HG03460 (cell line): ENCODE results near the gene MSANTD3.

Experiments used
- ATAC-seq: cut with Tn5 transposase; IDR thresholded peaks from one replicate; pipeline ENCODE4 v1.9.1; 2021; ENCODE audit not compliant: unreplicated experiment

The MSANTD3 gene

GRCh38 chr9:100465274-100465673, 38.3 kb downstream of the MSANTD3 start:
- ATAC-seq, result no peak

DNA sequence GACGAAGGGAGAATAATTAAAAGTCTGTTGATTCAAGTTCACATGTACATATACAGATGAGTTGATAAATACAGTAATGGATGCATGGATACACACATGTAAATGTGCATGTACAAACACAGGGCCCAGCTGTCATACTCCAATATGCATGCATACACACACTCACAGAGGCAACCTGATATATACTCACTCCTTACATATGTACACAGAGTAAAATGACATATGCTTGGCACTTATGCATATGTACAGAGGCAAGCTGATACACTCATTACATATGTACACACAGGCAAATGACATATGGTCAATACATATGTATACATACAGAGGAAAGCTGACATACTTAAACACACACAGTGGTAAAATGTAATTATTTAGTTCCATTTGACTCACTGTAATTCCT, 38.8 kb downstream of the MSANTD3 start:
- ATAC-seq, result no peak

GRCh38 chr9:100466171-100466828, 39.4 kb downstream of the MSANTD3 start:
- no peak for ATAC-seq

- no peak for ATAC-seq
Observed at GRCh38 chr9:100466829-100467221, 39.9 kb downstream of the MSANTD3 start.

GRCh38 chr9:100468041-100468440, 41.1 kb downstream of the MSANTD3 start:
- no peak for ATAC-seq

DNA sequence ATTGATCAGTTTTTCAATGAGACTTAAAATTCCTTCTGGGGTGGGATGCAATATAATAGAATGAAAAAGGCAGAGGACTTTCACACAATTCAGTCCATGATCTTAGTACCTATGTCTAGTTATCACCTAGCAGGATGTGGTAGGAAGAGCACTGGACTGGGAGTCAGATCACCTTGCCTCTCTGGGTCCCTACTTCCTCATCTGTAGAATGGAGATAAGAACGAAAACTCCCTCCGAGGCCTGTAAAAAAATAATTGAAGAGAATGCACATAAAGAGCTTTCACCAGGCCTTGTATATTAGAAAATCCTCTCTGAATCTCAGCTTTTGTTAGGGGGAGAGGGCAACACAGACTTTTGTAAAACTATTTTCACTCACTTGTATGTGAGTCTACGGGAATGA, 45.3 kb downstream of the MSANTD3 start:
- no peak for ATAC-seq

GRCh38 chr9:100472788-100473275, 45.9 kb downstream of the MSANTD3 start, which contains the start of gene TMEFF1:
Gene TMEFF1, plus strand, starts transcription at chr9:100473149. Its CDS starts 396 bp downstream, at chr9:100473545.
- no peak for ATAC-seq

DNA sequence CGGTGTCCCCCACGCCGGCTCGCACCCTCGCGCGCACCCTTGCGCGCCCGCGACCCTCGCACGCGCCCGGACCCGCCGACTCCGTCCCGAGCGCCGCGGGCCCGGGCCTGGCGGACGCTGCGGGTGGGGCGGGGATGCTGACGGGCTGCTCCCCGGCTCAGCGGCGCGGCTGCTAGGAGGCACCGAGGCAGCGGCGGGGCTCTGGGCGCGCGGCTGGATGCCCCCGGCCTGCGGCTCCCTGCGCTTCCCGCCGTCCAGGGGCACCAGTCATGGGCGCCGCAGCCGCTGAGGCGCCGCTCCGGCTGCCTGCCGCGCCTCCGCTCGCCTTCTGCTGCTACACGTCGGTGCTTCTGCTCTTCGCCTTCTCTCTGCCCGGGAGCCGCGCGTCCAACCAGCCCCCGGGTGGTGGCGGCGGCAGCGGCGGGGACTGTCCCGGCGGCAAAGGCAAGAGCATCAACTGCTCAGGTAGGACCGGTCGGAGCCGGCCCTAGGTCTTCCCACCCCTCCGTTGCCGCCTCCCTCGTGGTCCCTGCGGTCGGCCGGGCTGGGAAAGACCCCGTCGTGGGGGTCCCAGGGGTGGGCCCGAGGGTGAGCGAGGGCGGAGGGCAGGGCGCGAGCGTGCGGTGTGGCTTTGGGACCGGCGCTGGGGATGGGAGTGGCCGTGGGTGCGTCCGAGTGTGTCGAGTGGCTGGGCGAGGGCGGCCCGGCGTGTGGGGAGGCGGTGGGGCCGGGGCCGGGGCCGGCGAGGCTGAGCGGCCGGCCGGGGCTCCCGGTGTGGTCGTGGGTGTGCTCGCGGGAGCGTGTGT, 46.5 kb downstream of the MSANTD3 start:
- ATAC-seq, result peak; percentile 68

DNA sequence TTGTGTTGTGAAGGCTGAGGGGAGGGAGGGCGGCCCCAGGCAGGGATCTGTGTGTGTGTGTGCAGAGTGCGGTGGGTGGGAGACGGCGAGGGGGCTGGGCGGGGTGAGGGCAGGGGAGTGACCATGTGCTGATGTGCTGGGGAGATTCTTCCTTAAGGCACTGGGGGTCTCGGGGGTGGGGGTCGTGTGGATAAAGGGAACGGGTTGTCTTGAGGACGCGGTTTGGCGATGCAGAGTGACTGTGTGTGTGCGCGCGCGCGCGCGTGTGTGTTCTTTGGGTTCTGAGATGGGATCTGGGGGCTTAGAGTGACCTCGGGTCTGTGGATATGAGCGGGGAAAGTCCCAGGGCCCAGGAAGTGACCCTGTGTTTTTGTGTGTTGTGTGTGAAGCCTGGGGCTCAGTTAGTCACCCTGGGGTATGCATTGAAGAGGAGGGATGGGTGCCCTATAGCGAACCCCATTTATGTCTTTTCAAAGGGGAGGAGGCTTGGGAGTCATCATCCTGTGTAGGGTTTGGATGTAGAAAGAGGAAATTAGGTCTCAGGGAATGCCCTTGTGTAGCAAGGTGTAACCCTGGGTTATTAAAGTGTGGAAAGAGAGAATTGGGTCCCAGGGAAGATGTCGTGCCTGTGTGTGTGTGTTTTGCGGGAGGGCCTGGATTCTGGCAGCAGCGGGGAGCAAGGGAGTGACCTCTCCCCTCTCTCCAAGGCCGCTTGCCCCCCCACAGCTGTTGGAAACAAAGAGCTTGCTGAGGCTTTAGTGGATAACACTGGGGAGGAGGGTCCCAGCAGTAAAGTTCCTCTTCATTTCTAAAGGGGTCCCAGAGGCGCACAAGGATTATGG, 47.4 kb downstream of the MSANTD3 start:
- ATAC-seq, result no peak

- no peak for ATAC-seq
Observed at GRCh38 chr9:100474924-100475276, 48.0 kb downstream of the MSANTD3 start.

GRCh38 chr9:100477241-100477640, 50.3 kb downstream of the MSANTD3 start:
- ATAC-seq, result no peak

DNA sequence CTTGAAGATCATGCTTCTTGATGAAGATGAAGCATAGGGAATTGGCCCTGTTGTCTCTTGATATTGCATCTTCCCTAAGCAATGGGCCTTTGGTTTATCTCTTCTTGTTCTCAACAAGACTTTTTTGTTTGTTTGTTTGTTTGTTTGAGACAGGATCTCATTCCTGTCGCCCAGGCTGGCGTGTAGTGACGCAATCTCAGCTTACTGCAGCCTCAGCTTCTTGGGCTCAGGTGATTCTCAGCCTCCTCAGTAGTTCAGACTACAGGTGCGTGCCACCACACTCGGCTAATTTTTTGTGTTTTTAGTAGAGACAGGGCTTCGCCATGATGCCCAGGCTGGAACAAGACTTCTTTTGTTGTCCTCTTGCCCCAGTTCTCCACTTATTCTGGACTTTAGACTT, 51.2 kb downstream of the MSANTD3 start:
- ATAC-seq, result no peak

DNA sequence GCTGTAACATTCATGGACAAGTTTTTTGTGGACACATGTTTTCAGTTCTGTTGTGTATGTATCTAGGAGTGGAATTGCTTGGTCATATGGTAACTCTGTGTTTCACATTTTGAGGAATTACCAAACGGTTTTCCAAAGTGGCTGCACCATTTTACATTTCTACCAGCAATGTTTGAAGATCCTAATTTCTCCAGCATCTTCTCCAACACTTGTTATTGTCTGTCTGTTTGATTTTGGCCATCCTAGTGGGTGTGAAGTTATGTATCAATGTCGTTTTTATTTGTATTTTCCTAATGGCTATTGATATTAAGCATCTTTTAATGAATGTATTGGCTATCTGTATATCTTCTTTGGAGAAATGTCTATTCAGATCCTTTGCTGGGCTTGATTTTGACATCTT, 52.9 kb downstream of the MSANTD3 start:
- no peak for ATAC-seq

GRCh38 chr9:100485196-100485595, 58.3 kb downstream of the MSANTD3 start:
- ATAC-seq, result no peak

GRCh38 chr9:100486479-100487176, 59.7 kb downstream of the MSANTD3 start:
- ATAC-seq, result no peak

DNA sequence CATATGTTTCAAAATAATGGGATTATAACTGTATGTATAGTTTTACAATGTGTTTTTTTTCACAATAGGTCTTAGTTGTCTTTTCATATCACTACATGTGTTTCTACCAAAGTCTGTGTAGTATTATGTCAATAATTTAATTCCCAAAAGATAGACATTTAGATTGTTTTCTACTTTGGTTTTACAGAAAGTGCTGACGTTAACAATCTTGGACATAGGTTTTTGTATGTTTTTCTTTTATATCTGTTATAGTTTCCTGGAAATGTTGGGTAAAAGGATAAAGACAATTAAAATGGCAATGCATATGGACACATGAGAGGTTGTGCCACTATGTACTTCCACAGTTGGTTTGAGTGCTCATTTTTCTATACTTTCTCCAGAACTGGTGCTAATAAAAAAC, 61.2 kb downstream of the MSANTD3 start:
- no peak for ATAC-seq

DNA sequence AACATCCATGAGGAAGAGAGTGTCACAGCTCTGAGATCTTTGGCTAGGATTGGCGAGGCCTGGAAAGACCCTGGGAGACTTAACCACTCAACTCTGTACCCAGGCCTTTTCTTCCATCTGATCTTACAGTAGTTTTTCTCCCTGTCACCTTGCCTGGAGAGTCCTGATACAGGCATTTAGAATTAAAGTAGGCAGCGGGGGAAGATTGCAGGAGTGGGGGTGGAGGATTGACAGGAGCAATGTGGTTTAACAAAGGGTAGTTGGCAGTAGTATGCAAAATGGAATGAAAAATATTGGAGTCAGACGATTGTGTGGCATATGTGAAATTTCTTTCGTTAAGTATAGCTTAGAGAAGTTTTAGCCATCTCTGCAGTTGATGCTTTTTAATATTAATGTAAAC, 62.9 kb downstream of the MSANTD3 start:
- ATAC-seq, result no peak

DNA sequence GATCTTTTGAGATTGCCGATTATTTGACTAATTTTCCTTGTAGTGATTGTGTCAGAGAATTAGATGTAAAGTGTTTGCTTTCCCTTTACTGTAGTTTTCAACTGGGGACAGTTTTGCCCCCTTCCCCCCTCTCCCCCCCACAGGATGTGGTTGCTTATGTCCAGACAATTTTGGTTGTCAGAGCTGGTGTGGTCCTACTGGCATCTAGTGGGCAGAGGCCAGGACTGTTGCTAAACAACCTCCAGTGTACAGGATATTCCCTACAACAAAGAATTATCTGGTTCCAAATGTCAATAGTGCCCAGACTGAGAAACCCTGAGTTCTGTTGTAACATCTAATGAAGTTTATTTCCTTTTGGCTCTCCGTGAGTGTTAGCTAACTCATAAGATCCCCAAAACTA, 66.0 kb downstream of the MSANTD3 start:
- no peak for ATAC-seq

DNA sequence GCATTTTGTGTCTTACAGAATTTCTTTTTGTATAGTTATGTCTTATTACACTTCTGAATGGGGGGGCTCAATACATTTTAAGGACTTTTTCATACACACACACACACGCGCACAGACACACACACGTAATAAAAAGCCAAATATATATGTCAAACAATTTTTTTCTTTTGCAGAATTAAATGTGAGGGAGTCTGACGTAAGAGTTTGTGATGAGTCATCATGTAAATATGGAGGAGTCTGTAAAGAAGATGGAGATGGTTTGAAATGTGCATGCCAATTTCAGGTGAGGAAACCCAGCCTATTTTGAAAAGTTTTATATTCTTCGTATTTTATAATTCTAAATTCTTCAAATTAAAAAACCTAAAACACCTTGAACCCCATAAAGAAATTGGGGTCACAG, 71.6 kb downstream of the MSANTD3 start:
- no peak for ATAC-seq

- ATAC-seq, result no peak
Observed at GRCh38 chr9:100499460-100499859, 72.5 kb downstream of the MSANTD3 start.

- ATAC-seq, result no peak
Observed at GRCh38 chr9:100499866-100500265, 72.9 kb downstream of the MSANTD3 start.
